ENCODE results near the gene VSTM2L.

The VSTM2L gene

DNA sequence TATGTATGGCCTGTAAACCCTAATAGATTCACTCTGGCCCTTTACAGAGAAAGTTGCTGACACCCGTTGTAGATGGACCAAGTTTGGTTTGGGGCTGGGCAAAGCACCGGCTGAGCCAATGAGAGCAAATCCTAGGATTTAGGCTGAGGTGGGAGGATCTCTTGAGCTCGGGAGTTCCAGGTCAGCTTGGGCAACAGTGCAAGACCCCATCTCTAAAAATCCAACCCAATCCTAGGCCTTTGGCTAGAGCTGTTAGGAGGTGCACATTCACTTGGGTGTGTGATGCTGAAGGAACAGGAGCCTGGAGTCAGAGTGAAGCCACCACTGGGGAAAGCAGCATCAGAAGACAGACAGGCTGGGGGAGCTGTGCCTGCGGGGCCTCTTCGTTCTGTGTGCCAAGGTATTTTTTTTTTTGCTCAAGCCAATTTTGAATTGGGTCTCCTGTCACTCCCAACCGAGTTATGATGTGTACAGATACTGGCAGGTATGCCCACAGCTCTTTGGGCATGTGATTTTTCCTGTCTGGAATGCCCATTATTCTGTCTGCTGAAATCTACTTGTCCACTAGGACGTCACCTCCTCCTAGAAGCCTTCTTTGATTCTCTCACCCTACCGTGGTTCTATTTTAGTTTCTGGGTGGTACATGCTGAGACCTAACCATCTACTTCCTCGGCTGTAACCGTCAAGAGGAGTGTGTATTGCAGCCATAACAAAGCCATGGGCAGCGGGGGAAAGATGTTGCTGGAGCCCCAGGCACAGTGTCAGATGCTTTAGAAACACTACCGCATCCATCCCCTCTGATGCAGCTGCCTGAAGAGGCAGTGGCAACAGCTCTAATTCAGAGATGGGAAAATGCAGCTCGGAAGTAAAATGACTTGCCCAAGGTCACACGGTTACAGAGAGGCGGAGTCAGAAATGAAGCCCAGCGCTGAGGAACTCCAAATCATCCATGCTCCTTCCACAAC is 76.4 kb downstream of the VSTM2L start:
- ATAC-seq (replicated peaks; ENCODE audit: extremely low read depth, poor library complexity, severe bottlenecking) = no peak
- DNase-seq (ENCODE audit: low spot score in 2 of 2) = no peak
- H3K4me3 Mint-ChIP-seq = no peak overlapping the region
- no peaks in the 10 kb centered on the region for H3K4me1 Mint-ChIP-seq
- no peaks in the 10 kb centered on the region for H3K27me3 Mint-ChIP-seq
- peaks cover 23% of the 10 kb centered on the region for H3K36me3 Mint-ChIP-seq (ENCODE audit: insufficient read depth)
- no peak overlapping the region for H3K27ac Mint-ChIP-seq (ENCODE audit: low read depth)
- H3K9me3 Mint-ChIP-seq = no peaks in the 10 kb centered on the region

DNA sequence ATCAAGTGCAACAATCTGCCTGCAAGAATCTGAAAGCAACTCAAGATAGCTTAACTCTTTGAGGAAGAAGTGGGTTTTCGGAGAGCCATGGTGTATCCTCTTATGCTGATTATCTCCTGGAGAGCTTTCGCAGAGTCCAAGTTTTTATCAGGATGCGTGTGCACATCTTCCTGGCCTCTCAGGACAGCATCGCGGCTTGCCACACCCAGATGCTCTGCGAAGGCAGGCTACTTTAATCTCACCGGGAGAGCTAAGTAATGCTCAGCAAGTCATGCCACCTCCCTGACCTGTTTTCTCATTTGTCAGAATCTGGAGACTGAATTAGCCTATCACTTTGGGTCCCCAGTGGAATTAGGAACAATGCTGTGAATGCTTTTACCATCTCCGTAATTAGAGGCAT is 77.5 kb downstream of the VSTM2L start:
- Mint-ChIP-seq H3K36me3 (ENCODE audit: insufficient read depth) (peaks cover 25% of the 10 kb centered on the region), H3K27ac (ENCODE audit: low read depth) (no peak overlapping the region), H3K9me3 (no peaks in the 10 kb centered on the region), H3K4me3 (no peak overlapping the region), H3K4me1 (no peaks in the 10 kb centered on the region), H3K27me3 (no peaks in the 10 kb centered on the region)
- no peak for DNase-seq (ENCODE audit: low spot score in 2 of 2)
- ATAC-seq (replicated peaks; ENCODE audit: extremely low read depth, poor library complexity, severe bottlenecking) = no peak

DNA sequence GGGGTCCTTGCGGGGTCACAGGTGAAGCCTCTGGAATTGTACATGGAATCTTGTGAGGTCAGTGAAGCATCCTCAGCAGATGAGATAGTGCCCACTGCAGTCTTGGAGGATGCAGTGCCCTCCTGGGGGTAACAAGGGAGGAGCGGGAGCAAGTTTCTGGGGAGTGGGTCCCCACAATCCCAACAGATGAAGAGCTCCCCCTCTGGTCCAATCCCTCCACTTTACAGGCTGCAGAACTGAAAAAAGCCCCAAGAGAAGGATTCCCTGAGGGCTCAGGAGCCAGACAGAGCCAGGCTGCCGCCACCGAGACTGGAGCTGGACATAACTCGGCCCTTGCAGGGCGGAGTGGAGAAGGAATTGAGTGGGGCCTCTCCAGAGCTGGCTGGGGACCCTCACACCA is 77.9 kb downstream of the VSTM2L start:
- Mint-ChIP-seq H3K27me3 (no peaks in the 10 kb centered on the region), H3K36me3 (ENCODE audit: insufficient read depth) (peaks cover 25% of the 10 kb centered on the region), H3K4me1 (no peaks in the 10 kb centered on the region), H3K4me3 (no peak overlapping the region), H3K27ac (ENCODE audit: low read depth) (no peak overlapping the region), H3K9me3 (no peaks in the 10 kb centered on the region)
- DNase-seq (ENCODE audit: low spot score in 2 of 2) (no peak), ATAC-seq (replicated peaks; ENCODE audit: extremely low read depth, poor library complexity, severe bottlenecking) (no peak)

DNA sequence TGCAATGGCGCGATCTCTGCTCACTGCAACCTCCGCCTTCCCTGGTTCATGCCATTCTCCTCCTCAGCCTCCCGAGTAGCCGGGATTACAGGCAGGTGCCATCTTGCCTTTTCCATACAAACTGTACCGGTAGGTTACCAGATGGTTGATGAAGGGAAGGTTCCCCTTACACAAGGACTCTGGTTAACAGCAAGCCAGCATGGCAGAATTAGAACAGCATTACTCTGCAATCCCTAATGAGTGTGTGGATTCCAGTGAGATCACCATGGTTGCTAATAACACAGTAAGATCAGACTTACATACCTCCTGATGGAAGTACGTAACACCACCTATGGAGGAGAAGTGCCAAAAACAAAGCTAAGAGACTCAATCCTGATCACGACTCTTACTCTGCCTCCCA is 78.6 kb downstream of the VSTM2L start:
- DNase-seq (ENCODE audit: low spot score in 2 of 2) (no peak), ATAC-seq (replicated peaks; ENCODE audit: extremely low read depth, poor library complexity, severe bottlenecking) (no peak)
- Mint-ChIP-seq H3K4me1 (no peaks in the 10 kb centered on the region), H3K36me3 (ENCODE audit: insufficient read depth) (peaks cover 25% of the 10 kb centered on the region), H3K27me3 (no peaks in the 10 kb centered on the region), H3K27ac (ENCODE audit: low read depth) (no peak overlapping the region), H3K4me3 (no peak overlapping the region), H3K9me3 (no peaks in the 10 kb centered on the region)

DNA sequence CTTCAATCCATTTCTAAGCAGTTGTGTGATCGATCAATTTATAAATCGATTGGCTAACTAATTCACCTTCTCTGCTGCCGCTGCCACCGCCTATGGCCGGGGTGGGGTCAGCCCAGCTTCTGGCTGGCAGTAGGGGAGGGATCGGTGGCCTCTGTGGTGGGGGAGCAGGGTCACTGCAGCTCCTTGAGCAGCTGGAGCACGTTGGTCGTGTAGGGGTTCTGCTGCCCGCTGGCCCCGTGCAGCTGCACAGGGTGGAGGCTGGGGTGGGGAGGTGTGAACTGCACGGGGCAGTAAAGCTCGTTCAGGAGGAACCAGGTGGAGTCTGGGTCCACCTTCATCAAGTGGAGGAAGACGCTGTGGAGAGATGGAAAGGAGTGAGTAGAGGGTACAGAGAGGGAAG is 80.4 kb downstream of the VSTM2L start:
- Mint-ChIP-seq H3K9me3 (no peaks in the 10 kb centered on the region), H3K4me1 (no peaks in the 10 kb centered on the region), H3K27ac (ENCODE audit: low read depth) (no peak overlapping the region), H3K27me3 (no peaks in the 10 kb centered on the region), H3K4me3 (no peak overlapping the region), H3K36me3 (ENCODE audit: insufficient read depth) (peaks cover 26% of the 10 kb centered on the region)
- DNase-seq (ENCODE audit: low spot score in 2 of 2) (no peak), ATAC-seq (replicated peaks; ENCODE audit: extremely low read depth, poor library complexity, severe bottlenecking) (no peak)

DNA sequence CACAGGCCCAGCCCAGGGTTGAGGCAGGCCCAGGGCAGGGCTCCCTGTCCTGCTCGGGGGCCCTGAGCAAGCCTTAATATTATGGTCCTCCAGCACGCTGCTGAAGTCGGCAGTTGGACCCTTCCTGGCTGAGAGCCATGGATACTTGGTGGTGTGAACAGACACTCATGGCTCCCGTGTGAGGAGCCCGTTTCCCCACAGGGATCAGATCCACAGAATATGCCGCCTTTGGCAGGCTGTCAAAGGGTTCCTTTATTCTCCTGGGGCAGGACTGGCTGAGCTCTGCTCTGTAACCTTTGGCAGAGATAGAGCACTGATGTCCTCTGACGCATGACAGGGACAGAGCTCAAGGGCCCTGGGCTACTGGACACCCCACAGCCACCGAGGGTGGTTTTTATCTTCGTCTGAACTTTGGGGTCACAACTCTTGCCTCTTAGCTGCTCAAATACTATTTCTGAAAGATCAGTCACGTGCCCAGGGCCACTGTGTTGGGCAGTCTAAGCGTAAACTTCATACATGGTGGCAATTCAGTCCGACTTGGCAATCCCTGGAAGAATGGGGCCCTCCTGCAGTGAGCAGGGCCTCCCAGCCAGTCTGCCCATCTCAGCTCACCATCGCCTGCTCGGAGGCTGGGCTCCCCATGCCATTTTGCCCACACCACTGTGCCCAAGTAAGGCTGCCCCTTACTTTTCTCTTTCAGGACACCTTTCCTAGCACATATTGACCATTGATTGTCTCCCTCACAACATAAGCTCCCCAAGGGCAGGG is 81.3 kb downstream of the VSTM2L start:
- H3K27ac Mint-ChIP-seq (ENCODE audit: low read depth) = no peak overlapping the region
- no peaks in the 10 kb centered on the region for H3K27me3 Mint-ChIP-seq
- peaks cover 26% of the 10 kb centered on the region for H3K36me3 Mint-ChIP-seq (ENCODE audit: insufficient read depth)
- no peak for ATAC-seq (replicated peaks; ENCODE audit: extremely low read depth, poor library complexity, severe bottlenecking)
- no peak overlapping the region for H3K4me3 Mint-ChIP-seq
- H3K9me3 Mint-ChIP-seq = no peaks in the 10 kb centered on the region
- no peak for DNase-seq (ENCODE audit: low spot score in 2 of 2)
- H3K4me1 Mint-ChIP-seq = no peaks in the 10 kb centered on the region

DNA sequence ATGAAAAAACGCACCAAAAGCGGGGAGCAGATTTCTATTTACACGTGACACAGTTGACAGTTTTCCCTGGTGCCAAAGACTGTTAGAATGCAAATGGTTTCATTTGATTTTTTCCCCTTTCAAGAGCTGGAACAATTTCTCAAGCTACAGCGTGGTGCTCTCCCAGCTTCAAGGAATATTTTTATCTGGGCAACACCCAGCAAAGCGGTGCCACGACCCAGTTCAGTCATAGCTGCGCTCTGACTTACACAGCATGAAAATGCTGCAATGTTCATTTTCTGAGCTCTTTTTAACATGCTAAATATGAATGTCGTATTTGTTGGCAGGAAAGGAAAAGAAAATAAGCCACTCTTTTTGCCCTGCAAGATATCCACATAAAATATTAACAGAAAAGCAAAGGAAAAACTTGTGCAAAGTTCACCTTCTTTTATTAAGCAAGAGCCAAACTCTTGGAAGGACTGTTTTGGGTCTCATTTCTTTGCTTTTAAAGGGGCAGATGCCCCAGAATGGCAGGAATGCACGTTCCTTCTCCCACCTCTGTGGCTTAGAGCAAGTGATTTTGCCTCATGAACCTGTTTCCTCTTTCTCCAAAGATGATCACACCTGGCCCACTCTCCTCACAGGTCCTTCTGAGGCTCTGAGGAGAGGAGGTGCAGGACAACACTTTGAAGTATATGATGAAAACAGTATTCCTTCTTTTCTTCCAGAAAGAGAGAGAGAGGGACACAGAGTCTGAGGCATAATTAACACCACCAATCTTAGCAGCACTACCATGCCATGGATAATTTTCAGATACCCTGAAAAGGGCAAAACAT is 83.3 kb downstream of the VSTM2L start:
- peaks cover 24% of the 10 kb centered on the region for H3K36me3 Mint-ChIP-seq (ENCODE audit: insufficient read depth)
- peaks cover 9% of the 10 kb centered on the region for H3K4me1 Mint-ChIP-seq
- no peaks in the 10 kb centered on the region for H3K27me3 Mint-ChIP-seq
- no peak overlapping the region for H3K4me3 Mint-ChIP-seq
- ATAC-seq (replicated peaks; ENCODE audit: extremely low read depth, poor library complexity, severe bottlenecking) = no peak
- H3K27ac Mint-ChIP-seq (ENCODE audit: low read depth) = no peak overlapping the region
- no peaks in the 10 kb centered on the region for H3K9me3 Mint-ChIP-seq
- no peak for DNase-seq (ENCODE audit: low spot score in 2 of 2)

DNA sequence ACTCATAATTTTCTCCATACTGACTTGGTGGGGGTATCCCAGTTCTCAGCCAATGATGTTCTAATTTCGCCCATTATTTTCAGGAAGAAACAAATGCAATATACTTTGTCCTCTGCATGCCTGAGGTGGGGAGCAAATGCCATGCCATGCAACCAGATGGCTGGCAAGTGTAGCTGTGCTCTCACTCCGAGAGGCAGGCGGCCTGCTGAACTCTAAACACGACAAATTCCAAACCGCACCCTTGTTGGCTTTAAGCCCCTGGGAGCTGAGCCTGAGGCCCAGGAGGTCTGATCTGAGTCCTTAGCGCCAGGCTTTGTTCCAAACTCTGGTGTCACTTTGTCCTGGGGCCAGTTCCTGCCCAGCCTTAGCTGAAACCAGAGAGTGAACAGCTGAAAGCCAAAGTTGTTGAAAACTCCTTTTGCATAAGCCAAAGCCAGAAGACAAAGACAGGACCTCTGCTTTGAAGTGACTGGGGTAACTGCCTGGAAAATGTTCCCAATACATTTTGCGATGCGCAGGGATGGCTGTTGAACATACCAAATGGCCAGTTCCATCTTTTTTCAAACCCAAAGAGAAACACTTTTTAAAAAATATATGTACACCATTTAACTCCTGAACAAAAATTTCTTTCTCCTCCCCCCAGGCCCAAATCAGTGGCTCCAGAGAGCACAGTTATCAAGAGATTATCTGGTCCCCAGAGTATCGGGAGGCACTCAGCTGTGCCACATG is 84.1 kb downstream of the VSTM2L start:
- H3K36me3 Mint-ChIP-seq (ENCODE audit: insufficient read depth) = peaks cover 18% of the 10 kb centered on the region
- DNase-seq (ENCODE audit: low spot score in 2 of 2) (no peak), ATAC-seq (replicated peaks; ENCODE audit: extremely low read depth, poor library complexity, severe bottlenecking) (no peak)
- H3K4me3 Mint-ChIP-seq = no peak overlapping the region
- H3K9me3 Mint-ChIP-seq = no peaks in the 10 kb centered on the region
- H3K27me3 Mint-ChIP-seq = no peaks in the 10 kb centered on the region
- H3K4me1 Mint-ChIP-seq = peaks cover 9% of the 10 kb centered on the region
- no peak overlapping the region for H3K27ac Mint-ChIP-seq (ENCODE audit: low read depth)

DNA sequence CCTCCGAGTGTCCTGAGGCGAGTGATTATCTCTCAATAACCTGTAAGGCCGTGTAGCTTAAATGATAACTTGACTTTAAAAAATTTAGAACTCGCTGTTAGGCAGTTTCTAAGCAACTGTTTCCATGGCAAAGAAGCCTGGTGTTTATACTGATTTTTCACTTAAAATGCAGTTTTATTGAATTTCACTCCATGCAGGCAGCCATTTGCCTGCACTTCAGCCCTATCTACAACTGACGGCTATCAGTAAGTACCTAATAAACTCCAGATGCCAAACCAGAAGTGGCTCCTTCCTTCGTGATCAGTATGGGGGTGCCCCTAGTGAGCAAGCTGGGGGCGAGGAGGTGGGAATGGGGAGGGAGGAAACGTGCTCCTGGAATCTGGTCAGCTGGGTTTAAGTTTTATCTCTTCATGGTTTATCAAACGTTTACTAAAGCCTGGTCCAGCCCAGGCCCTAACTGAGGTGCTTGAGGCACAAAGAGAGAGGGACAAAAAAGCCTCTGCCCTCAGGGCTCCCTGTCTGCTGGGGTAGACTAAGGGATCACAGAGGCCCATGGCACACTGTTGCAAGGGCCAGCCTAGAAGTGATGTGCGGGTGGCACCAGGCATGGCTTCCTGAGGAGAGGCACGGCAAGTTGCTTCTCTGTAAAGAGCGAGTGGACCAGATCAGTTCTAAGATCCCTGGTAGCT is 84.8 kb downstream of the VSTM2L start:
- H3K4me1 Mint-ChIP-seq = peaks cover 9% of the 10 kb centered on the region

DNA sequence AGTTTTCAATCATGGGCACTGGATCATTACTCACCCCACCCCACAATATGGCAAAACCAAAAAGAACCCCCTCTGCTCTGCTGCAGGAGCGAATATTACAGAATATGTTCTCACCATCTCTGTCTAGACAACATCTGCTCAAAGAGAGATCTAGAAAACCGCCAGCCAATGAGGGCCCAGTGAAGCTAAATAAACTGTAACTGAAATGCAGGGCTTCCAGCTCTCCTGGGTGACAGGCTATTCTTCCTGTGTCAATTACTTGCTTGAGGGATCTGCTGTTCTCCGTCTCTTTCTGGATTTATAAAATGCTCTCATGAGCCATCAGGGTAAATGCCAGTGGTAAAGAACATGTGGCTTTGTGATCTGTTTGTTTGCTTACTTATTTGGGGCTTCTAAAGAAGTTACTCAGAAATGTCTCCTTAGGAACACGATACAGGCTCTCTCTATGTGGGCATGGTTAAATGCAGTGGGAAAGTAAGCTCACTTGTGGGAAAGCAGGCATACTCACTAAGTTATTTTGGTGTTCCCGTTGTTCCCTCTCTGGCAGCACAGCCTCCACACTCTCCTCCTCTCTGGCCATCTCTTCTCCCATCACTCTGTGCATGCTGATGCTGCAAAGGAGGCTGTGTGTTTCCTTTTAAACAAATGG is 85.5 kb downstream of the VSTM2L start:
- H3K9me3 Mint-ChIP-seq = no peaks in the 10 kb centered on the region
- no peak overlapping the region for H3K27ac Mint-ChIP-seq (ENCODE audit: low read depth)
- DNase-seq (ENCODE audit: low spot score in 2 of 2) (no peak), ATAC-seq (replicated peaks; ENCODE audit: extremely low read depth, poor library complexity, severe bottlenecking) (no peak)
- no peaks in the 10 kb centered on the region for H3K27me3 Mint-ChIP-seq
- peaks cover 5% of the 10 kb centered on the region for H3K36me3 Mint-ChIP-seq (ENCODE audit: insufficient read depth)
- no peak overlapping the region for H3K4me3 Mint-ChIP-seq
- H3K4me1 Mint-ChIP-seq = peaks cover 9% of the 10 kb centered on the region

More for the DNA sequence above, 84.8 kb downstream of the VSTM2L start:
- Mint-ChIP-seq H3K4me3 (no peak overlapping the region), H3K36me3 (ENCODE audit: insufficient read depth) (peaks cover 12% of the 10 kb centered on the region), H3K9me3 (no peaks in the 10 kb centered on the region), H3K27ac (ENCODE audit: low read depth) (no peak overlapping the region), H3K27me3 (no peaks in the 10 kb centered on the region)
- ATAC-seq (replicated peaks; ENCODE audit: extremely low read depth, poor library complexity, severe bottlenecking) (no peak), DNase-seq (ENCODE audit: low spot score in 2 of 2) (no peak)

DNA sequence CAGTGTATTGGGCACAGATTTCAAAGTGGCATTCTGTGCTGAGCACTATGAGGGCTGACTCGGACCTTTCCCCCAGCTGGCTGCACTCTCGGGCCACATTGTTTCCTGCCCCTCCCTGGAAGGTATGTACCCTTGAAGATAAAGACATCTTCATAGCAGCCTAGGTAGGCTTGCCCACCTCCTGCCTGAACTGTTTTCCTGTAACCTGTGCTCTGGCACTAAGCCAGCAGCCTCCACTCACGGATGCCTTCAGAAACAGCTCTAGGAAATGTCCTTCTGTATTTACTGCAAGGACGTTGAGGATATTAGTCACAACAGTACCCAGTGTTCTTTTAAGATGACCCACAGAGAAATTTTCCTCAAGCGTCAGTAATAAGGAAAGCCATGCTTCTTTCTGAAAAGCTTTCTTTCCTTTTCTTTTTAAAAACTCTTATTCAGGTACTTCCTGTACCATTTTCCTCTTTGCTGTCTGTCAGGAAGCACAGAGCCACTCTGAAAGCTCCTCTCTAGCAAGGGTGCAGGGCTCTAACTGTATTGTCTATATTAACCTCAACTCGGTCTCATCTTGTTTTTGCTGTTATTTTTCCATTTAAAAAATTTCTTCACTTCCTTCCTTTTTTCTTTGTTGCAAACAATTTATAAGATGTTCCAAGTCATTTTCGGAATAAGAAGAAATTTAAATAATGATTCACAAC is 86.8 kb downstream of the VSTM2L start:
- DNase-seq (ENCODE audit: low spot score in 2 of 2) (no peak), ATAC-seq (replicated peaks; ENCODE audit: extremely low read depth, poor library complexity, severe bottlenecking) (no peak)

More for the DNA sequence above, 86.8 kb downstream of the VSTM2L start:
- H3K4me3 Mint-ChIP-seq = no peak overlapping the region
- H3K4me1 Mint-ChIP-seq = peaks cover 9% of the 10 kb centered on the region
- no peaks in the 10 kb centered on the region for H3K9me3 Mint-ChIP-seq
- peak overlapping the region; percentile 85 for H3K27ac Mint-ChIP-seq (ENCODE audit: low read depth)
- peaks cover 7% of the 10 kb centered on the region for H3K36me3 Mint-ChIP-seq (ENCODE audit: insufficient read depth)
- no peaks in the 10 kb centered on the region for H3K27me3 Mint-ChIP-seq

Measured in central memory CD8-positive, alpha-beta T cell (primary cell).